Stimulated activated naive CD8-positive, alpha-beta T cell treated with anti-CD3 and anti-CD28 coated beads, Interleukin-15, Interleukin-2, amounts not matched to agents 100 U/mL and 50 U/mL, for 24 hours (primary cell): ENCODE measurements around the gene KCTD14.
"Not testable (repeated sequence)": the region's sequence is repeated elsewhere in the genome, so short reads cannot be mapped to it uniquely, and the experiment has no call there.

ENCODE experiments used
- ATAC-seq: fragments of 150-1000 bp; cut with Tn5 transposase; one replicate; pipeline ENCODE4 v1.10.0; 2021
- DNase-seq: peaks from one replicate; pipeline ENCODE4 v3.0.0; 2021

Gene KCTD14

GRCh38 chr11:78046486-78046854, 23.4 kb upstream of the KCTD14 start:
- DNase-seq (no peak), ATAC-seq (no peak)

- ATAC-seq (peak; percentile 92), DNase-seq (peak; percentile 87)
Measured at GRCh38 chr11:78045851-78046485, 22.9 kb upstream of the KCTD14 start.

- no peak for ATAC-seq
- no peak for DNase-seq
Measured at GRCh38 chr11:78044706-78045105, 21.6 kb upstream of the KCTD14 start.

GRCh38 chr11:78041843-78042440, 18.9 kb upstream of the KCTD14 start:
- ATAC-seq (no peak), DNase-seq (no peak)

GRCh38 chr11:78041380-78041719, 18.3 kb upstream of the KCTD14 start:
- not testable (repeated sequence) for DNase-seq, ATAC-seq

GRCh38 chr11:78040691-78041379, 17.8 kb upstream of the KCTD14 start:
- ATAC-seq (no peak), DNase-seq (peak; percentile 21)

- DNase-seq: peak; percentile 62
Measured at GRCh38 chr11:78039919-78040671, 17.0 kb upstream of the KCTD14 start.

GRCh38 chr11:78039391-78039918, 16.4 kb upstream of the KCTD14 start:
- ATAC-seq: peak; percentile 60
- no peak for DNase-seq

More at GRCh38 chr11:78039919-78040671, 17.0 kb upstream of the KCTD14 start:
- ATAC-seq: peak; percentile 82

- ATAC-seq: no peak
Measured at GRCh38 chr11:78038697-78039313, 15.7 kb upstream of the KCTD14 start.

GRCh38 chr11:78037825-78038620, 14.9 kb upstream of the KCTD14 start:
- no peak for DNase-seq
- ATAC-seq: no peak

More at GRCh38 chr11:78038697-78039313, 15.7 kb upstream of the KCTD14 start:
- DNase-seq: no peak

GRCh38 chr11:78037056-78037455, 14.0 kb upstream of the KCTD14 start:
- no peak for ATAC-seq
- no peak for DNase-seq

- no peak for ATAC-seq
- DNase-seq: no peak
Measured at GRCh38 chr11:78036313-78036712, 13.2 kb upstream of the KCTD14 start.

GRCh38 chr11:78034623-78035022, 11.5 kb upstream of the KCTD14 start:
- no peak for ATAC-seq
- no peak for DNase-seq

GRCh38 chr11:78033040-78033439, 10.0 kb upstream of the KCTD14 start:
- no peak for DNase-seq
- no peak for ATAC-seq

- ATAC-seq: no peak
- no peak for DNase-seq
Measured at GRCh38 chr11:78032090-78032489, 9.0 kb upstream of the KCTD14 start.

GRCh38 chr11:78031629-78032028, 8.6 kb upstream of the KCTD14 start:
- ATAC-seq: no peak
- no peak for DNase-seq

- no peak for ATAC-seq
Measured at GRCh38 chr11:78030429-78031325, 7.6 kb upstream of the KCTD14 start.

GRCh38 chr11:78028423-78028822, 5.3 kb upstream of the KCTD14 start:
- not testable (repeated sequence) for DNase-seq, ATAC-seq

More at GRCh38 chr11:78030429-78031325, 7.6 kb upstream of the KCTD14 start:
- no peak for DNase-seq

GRCh38 chr11:78027759-78028158, 4.7 kb upstream of the KCTD14 start:
- DNase-seq (no peak), ATAC-seq (no peak)

- ATAC-seq: no peak
- no peak for DNase-seq
Measured at GRCh38 chr11:78025378-78025777, 2.3 kb upstream of the KCTD14 start.
